Loucy (cell line): ENCODE results near the gene C1QTNF8.

ENCODE experiments used
- H2AFZ ChIP-seq: fragments of 200-600 bp; sonication (generic); 2 replicates; pipeline ENCODE4 v1.6.0; 2016; ENCODE audit warnings: antibody characterized with exemption, mild to moderate bottlenecking, low read length, moderate library complexity
- H3F3A ChIP-seq: fragments of 200-600 bp; 2 replicates; pipeline ENCODE4 v1.6.0; 2016; ENCODE audit warnings: antibody characterized with exemption, low read depth, mild to moderate bottlenecking
- H3K27me3 ChIP-seq: fragments of 200-600 bp; sonication (generic); 2 replicates; pipeline ENCODE4 v1.6.1; 2014; ENCODE audit warnings: low read length, mild to moderate bottlenecking; ENCODE audit not compliant: insufficient read depth, poor library complexity, severe bottlenecking
- H3K36me3 ChIP-seq: fragments of 200-600 bp; sonication (generic); 2 replicates; pipeline ENCODE4 v1.6.1; 2016; ENCODE audit warnings: low read length; ENCODE audit not compliant: insufficient read depth
- H3K4me1 ChIP-seq: fragments of 200-600 bp; sonication (generic); 2 replicates; pipeline ENCODE4 v1.5.1; 2014; ENCODE audit warnings: low read length, mild to moderate bottlenecking; ENCODE audit not compliant: insufficient read depth, poor library complexity, severe bottlenecking
- H3K4me2 ChIP-seq: fragments of 200-600 bp; sonication (generic); 2 replicates; pipeline ENCODE4 v1.6.0; 2014; ENCODE audit warnings: antibody characterized with exemption, low read length, low read depth, mild to moderate bottlenecking; ENCODE audit not compliant: poor library complexity, severe bottlenecking
- H3K4me3 ChIP-seq: fragments of 200-600 bp; sonication (generic); 2 replicates; pipeline ENCODE4 v1.5.1; 2014; ENCODE audit warnings: low read length, mild to moderate bottlenecking, mixed read lengths; ENCODE audit not compliant: poor library complexity, severe bottlenecking
- H3K79me2 ChIP-seq: fragments of 200-600 bp; sonication (generic); 2 replicates; pipeline ENCODE4 v1.6.1; 2014; ENCODE audit warnings: low read length; ENCODE audit not compliant: insufficient read depth
- H3K9ac ChIP-seq: fragments of 200-600 bp; sonication (generic); 2 replicates; pipeline ENCODE4 v1.6.0; 2014; ENCODE audit warnings: mild to moderate bottlenecking, low read depth, low read length, moderate library complexity; ENCODE audit not compliant: poor library complexity, severe bottlenecking
- H3K9me2 ChIP-seq: fragments of 200-600 bp; sonication (generic); replicated peaks from 2 replicates; pipeline ENCODE4 v1.6.1; 2016; ENCODE audit warnings: low read depth, low read length, mixed read lengths
- H3K9me3 ChIP-seq: fragments of 200-600 bp; sonication (generic); 2 replicates; pipeline ENCODE4 v1.6.1; 2014; ENCODE audit warnings: mild to moderate bottlenecking, antibody characterized with exemption, low read length, low read depth; ENCODE audit not compliant: insufficient read depth
- H4K20me1 ChIP-seq: fragments of 200-600 bp; sonication (generic); 2 replicates; pipeline ENCODE4 v1.6.0; 2014; ENCODE audit warnings: antibody characterized with exemption, low read length, mild to moderate bottlenecking; ENCODE audit not compliant: insufficient read depth, poor library complexity, severe bottlenecking
- CTCF ChIP-seq: fragments of 200-600 bp; sonication (generic); conservative IDR thresholded peaks from 2 replicates; pipeline ENCODE4 v1.5.1; 2014; ENCODE audit warnings: mild to moderate bottlenecking, antibody characterized with exemption, low read length
- EZH2phosphoT487 ChIP-seq: fragments of 200-600 bp; IDR thresholded peaks from 2 replicates; pipeline ENCODE4 v1.6.1; 2018; ENCODE audit warnings: antibody characterized with exemption, mild to moderate bottlenecking, moderate library complexity, borderline replicate concordance

Gene C1QTNF8

GRCh38 chr16:1119129-1119528 is 23.1 kb upstream of the C1QTNF8 start:
- Histone ChIP-seq H3K4me1 (no peaks in the 10 kb centered on the region), H3K27me3 (no peaks in the 10 kb centered on the region)

GRCh38 chr16:1117926-1118325 is 21.9 kb upstream of the C1QTNF8 start:
- H3K79me2 ChIP-seq: no peaks in the 10 kb centered on the region
- H3K9me3 ChIP-seq: no peaks in the 10 kb centered on the region
- no peaks in the 10 kb centered on the region for H3K9me2 ChIP-seq
- no peak overlapping the region for H3K4me2 ChIP-seq
- H3K27me3 ChIP-seq: no peaks in the 10 kb centered on the region
- H4K20me1 ChIP-seq: no peaks in the 10 kb centered on the region
- no peaks in the 10 kb centered on the region for H3K4me1 ChIP-seq
- no peak overlapping the region for H3K9ac ChIP-seq
- no peak overlapping the region for H2AFZ ChIP-seq
- H3K36me3 ChIP-seq: no peaks in the 10 kb centered on the region
- no peak for TF ChIP-seq CTCF
- no peak for TF ChIP-seq EZH2phosphoT487
- no peaks in the 10 kb centered on the region for H3F3A ChIP-seq
- no peak overlapping the region for H3K4me3 ChIP-seq

More at GRCh38 chr16:1119129-1119528, 23.1 kb upstream of the C1QTNF8 start:
- Histone ChIP-seq H3K4me2 (no peak overlapping the region), H4K20me1 (no peaks in the 10 kb centered on the region), H3K36me3 (no peaks in the 10 kb centered on the region), H3K9ac (no peak overlapping the region), H3F3A (no peaks in the 10 kb centered on the region), H3K79me2 (no peaks in the 10 kb centered on the region), H3K4me3 (no peak overlapping the region), H2AFZ (no peak overlapping the region), H3K9me2 (no peaks in the 10 kb centered on the region), H3K9me3 (no peaks in the 10 kb centered on the region)
- TF ChIP-seq CTCF (no peak), EZH2phosphoT487 (no peak)

GRCh38 chr16:1117176-1117900 is 21.3 kb upstream of the C1QTNF8 start:
- Histone ChIP-seq H3K9ac (no peak overlapping the region), H3K9me2 (no peaks in the 10 kb centered on the region), H3K36me3 (no peaks in the 10 kb centered on the region), H4K20me1 (no peaks in the 10 kb centered on the region), H3K27me3 (no peaks in the 10 kb centered on the region), H3K4me2 (no peak overlapping the region), H2AFZ (no peak overlapping the region), H3K9me3 (no peaks in the 10 kb centered on the region), H3K79me2 (no peaks in the 10 kb centered on the region), H3K4me3 (no peak overlapping the region), H3F3A (no peaks in the 10 kb centered on the region), H3K4me1 (no peaks in the 10 kb centered on the region)
- TF ChIP-seq CTCF (no peak), EZH2phosphoT487 (no peak)
